GF-D8 (cell line): ENCODE measurements around the gene PIEZO2.
"Not testable (repeated sequence)": the region's sequence is repeated elsewhere in the genome, so short reads cannot be mapped to it uniquely, and the experiment has no call there.

Experiments
- DNase-seq: peaks from one replicate; lab custom pipeline; 2025; lab: John Stamatoyannopoulos, UW

Gene PIEZO2

GRCh38 chr18:10973567-10974203, 175.7 kb downstream of the PIEZO2 start:
- no peak for DNase-seq

- DNase-seq, result no peak
Measured at GRCh38 chr18:10971717-10972116, 177.7 kb downstream of the PIEZO2 start.

- no peak for DNase-seq
Measured at GRCh38 chr18:10965119-10965518, 184.2 kb downstream of the PIEZO2 start.

GRCh38 chr18:10953672-10954071, 195.7 kb downstream of the PIEZO2 start:
- no peak for DNase-seq

GRCh38 chr18:10951631-10952544, 197.5 kb downstream of the PIEZO2 start:
- no peak for DNase-seq

- DNase-seq, result no peak
Measured at GRCh38 chr18:10950876-10951630, 198.3 kb downstream of the PIEZO2 start.

GRCh38 chr18:10950080-10950875, 199.1 kb downstream of the PIEZO2 start:
- no peak for DNase-seq

- no peak for DNase-seq
Measured at GRCh38 chr18:10949655-10950054, 199.7 kb downstream of the PIEZO2 start.

GRCh38 chr18:10948421-10948820, 200.9 kb downstream of the PIEZO2 start:
- no peak for DNase-seq

GRCh38 chr18:10946058-10946457, 203.3 kb downstream of the PIEZO2 start:
- no peak for DNase-seq

- no peak for DNase-seq
Measured at GRCh38 chr18:10942998-10943397, 206.4 kb downstream of the PIEZO2 start.

- DNase-seq, result no peak
Measured at GRCh38 chr18:10939822-10940221, 209.5 kb downstream of the PIEZO2 start.

- no peak for DNase-seq
Measured at GRCh38 chr18:10937743-10938640, 211.4 kb downstream of the PIEZO2 start.

GRCh38 chr18:10936176-10937053, 213.0 kb downstream of the PIEZO2 start:
- DNase-seq, result no peak

- DNase-seq, result no peak
Measured at GRCh38 chr18:10935588-10935987, 213.8 kb downstream of the PIEZO2 start.

GRCh38 chr18:10933648-10934047, 215.7 kb downstream of the PIEZO2 start:
- not testable (repeated sequence) for DNase-seq

GRCh38 chr18:10930076-10930475, 219.3 kb downstream of the PIEZO2 start:
- no peak for DNase-seq

GRCh38 chr18:10928772-10929373, 220.5 kb downstream of the PIEZO2 start:
- DNase-seq, result no peak
